Measurements from ENCODE around the gene FAM114A1.

DNA sequence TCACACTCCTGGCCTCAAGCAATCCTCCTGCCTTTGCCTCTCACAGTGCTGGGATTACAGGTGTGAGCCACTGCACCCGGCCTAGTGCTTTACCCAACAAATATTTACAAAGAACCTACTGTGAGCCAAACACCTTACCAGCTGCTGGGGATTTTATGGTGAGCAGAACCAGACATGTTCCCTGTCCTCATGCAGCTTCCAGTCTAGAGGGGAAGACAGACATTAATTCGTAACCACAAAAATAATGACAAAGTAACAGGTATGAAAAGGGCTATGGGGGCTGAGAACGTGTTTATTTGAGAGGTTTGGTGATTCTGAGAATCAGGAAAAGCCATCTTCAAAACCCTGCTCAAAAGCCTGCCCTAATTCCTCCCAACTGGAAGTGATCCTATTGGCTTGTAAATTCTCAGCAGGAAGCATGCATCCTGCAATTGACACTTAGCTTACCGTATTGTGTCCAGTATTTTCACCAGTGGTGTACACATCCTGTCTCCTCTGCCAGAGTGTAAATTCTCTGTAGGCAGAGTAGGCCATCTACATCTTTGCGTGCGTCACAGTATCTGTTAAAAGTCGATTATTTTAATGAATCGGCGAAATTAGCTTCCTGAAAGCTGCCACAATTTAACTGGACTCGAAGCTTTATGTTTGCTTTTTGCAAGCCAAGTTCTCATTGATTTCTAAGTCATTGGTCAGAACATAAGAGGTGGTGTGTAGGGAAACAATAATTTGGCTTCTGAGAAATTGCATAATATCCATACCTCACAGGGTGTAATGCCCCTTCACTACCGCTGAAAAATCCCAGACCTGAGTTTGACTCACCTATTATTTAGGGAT lies 97.6 kb downstream of the FAM114A1 start:
- TF ChIP-seq, protein P1, sequence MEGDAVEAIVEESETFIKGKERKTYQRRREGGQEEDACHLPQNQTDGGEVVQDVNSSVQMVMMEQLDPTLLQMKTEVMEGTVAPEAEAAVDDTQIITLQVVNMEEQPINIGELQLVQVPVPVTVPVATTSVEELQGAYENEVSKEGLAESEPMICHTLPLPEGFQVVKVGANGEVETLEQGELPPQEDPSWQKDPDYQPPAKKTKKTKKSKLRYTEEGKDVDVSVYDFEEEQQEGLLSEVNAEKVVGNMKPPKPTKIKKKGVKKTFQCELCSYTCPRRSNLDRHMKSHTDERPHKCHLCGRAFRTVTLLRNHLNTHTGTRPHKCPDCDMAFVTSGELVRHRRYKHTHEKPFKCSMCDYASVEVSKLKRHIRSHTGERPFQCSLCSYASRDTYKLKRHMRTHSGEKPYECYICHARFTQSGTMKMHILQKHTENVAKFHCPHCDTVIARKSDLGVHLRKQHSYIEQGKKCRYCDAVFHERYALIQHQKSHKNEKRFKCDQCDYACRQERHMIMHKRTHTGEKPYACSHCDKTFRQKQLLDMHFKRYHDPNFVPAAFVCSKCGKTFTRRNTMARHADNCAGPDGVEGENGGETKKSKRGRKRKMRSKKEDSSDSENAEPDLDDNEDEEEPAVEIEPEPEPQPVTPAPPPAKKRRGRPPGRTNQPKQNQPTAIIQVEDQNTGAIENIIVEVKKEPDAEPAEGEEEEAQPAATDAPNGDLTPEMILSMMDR (IDR thresholded peaks at IDR 0.05) = no peak
- TF ChIP-seq POLR2A (IDR thresholded peaks at IDR 0.05; ENCODE audit: low read length) (no peak), CHD2 (IDR thresholded peaks at IDR 0.05; ENCODE audit: low read length, partially characterized antibody) (no peak), NPAS2 (CRISPR knock-in tag; IDR thresholded peaks at IDR 0.05; ENCODE audit: borderline replicate concordance) (no peak), EP300 (IDR thresholded peaks at IDR 0.05) (no peak), SREBF2 (IDR thresholded peaks at IDR 0.05) (no peak), FOXS1 (CRISPR knock-in tag; IDR thresholded peaks at IDR 0.05) (no peak), BHLHE40 (IDR thresholded peaks at IDR 0.05; ENCODE audit: low read depth, low read length) (no peak), RNF2 (IDR thresholded peaks at IDR 0.05; ENCODE audit: borderline replicate concordance, low read depth) (no peak)
- TF ChIP-seq, protein P2, sequence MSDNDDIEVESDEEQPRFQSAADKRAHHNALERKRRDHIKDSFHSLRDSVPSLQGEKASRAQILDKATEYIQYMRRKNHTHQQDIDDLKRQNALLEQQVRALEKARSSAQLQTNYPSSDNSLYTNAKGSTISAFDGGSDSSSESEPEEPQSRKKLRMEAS (IDR thresholded peaks at IDR 0.05) = no peak
- TF ChIP-seq, protein P3, sequence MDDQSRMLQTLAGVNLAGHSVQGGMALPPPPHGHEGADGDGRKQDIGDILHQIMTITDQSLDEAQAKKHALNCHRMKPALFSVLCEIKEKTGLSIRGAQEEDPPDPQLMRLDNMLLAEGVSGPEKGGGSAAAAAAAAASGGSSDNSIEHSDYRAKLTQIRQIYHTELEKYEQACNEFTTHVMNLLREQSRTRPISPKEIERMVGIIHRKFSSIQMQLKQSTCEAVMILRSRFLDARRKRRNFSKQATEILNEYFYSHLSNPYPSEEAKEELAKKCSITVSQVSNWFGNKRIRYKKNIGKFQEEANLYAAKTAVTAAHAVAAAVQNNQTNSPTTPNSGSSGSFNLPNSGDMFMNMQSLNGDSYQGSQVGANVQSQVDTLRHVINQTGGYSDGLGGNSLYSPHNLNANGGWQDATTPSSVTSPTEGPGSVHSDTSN (IDR thresholded peaks at IDR 0.05) = no peak
- TF ChIP-seq, protein P4, sequence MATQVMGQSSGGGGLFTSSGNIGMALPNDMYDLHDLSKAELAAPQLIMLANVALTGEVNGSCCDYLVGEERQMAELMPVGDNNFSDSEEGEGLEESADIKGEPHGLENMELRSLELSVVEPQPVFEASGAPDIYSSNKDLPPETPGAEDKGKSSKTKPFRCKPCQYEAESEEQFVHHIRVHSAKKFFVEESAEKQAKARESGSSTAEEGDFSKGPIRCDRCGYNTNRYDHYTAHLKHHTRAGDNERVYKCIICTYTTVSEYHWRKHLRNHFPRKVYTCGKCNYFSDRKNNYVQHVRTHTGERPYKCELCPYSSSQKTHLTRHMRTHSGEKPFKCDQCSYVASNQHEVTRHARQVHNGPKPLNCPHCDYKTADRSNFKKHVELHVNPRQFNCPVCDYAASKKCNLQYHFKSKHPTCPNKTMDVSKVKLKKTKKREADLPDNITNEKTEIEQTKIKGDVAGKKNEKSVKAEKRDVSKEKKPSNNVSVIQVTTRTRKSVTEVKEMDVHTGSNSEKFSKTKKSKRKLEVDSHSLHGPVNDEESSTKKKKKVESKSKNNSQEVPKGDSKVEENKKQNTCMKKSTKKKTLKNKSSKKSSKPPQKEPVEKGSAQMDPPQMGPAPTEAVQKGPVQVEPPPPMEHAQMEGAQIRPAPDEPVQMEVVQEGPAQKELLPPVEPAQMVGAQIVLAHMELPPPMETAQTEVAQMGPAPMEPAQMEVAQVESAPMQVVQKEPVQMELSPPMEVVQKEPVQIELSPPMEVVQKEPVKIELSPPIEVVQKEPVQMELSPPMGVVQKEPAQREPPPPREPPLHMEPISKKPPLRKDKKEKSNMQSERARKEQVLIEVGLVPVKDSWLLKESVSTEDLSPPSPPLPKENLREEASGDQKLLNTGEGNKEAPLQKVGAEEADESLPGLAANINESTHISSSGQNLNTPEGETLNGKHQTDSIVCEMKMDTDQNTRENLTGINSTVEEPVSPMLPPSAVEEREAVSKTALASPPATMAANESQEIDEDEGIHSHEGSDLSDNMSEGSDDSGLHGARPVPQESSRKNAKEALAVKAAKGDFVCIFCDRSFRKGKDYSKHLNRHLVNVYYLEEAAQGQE (IDR thresholded peaks at IDR 0.05) = no peak
- TF ChIP-seq, protein P5, sequence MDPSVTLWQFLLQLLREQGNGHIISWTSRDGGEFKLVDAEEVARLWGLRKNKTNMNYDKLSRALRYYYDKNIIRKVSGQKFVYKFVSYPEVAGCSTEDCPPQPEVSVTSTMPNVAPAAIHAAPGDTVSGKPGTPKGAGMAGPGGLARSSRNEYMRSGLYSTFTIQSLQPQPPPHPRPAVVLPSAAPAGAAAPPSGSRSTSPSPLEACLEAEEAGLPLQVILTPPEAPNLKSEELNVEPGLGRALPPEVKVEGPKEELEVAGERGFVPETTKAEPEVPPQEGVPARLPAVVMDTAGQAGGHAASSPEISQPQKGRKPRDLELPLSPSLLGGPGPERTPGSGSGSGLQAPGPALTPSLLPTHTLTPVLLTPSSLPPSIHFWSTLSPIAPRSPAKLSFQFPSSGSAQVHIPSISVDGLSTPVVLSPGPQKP (IDR thresholded peaks at IDR 0.05; ENCODE audit: low read depth, low read length) = no peak
